Spleen (tissue), 11 donors: ENCODE measurements around the gene PALLD. TPM values are rescaled to one million over a fixed set of nuclear protein-coding genes. Genes with fewer than 3 reads are reported as not detected.

Experiments used
- DNase-seq: peaks from one replicate; pipeline ENCODE4 v3.0.0-alpha.2; 2020
- H3K27ac ChIP-seq, 8 donors: fragments of 200-600 bp; sonication (generic) in 7 of 8; 1 replicate in 4 of 8; 2 replicates in 4 of 8; pipeline versions ENCODE4 v1.5.0 to v1.8.0; 2016 to 2021; ENCODE audit warnings: inconsistent platforms in 4 of 8, mild to moderate bottlenecking in 4 of 8, moderate library complexity in 1 of 8
- H3K27me3 ChIP-seq, 7 donors: fragments of 200-600 bp; sonication (generic) in 6 of 7; replicated peaks in 1 of 7; 1 replicate in 4 of 7; 2 replicates in 3 of 7; pipeline versions ENCODE4 v1.5.0 to v1.8.0; 2016 to 2021; ENCODE audit warnings: inconsistent platforms in 3 of 7, mild to moderate bottlenecking in 1 of 7
- H3K36me3 ChIP-seq, 6 donors: fragments of 200-600 bp; sonication (generic) in 5 of 6; 1 replicate in 4 of 6; 2 replicates in 2 of 6; pipeline versions ENCODE4 v1.5.0 to v1.8.0; 2016 to 2021; ENCODE audit warnings: inconsistent platforms in 2 of 6
- H3K4me1 ChIP-seq, 6 donors: fragments of 200-600 bp; sonication (generic) in 5 of 6; 1 replicate in 3 of 6; 2 replicates in 3 of 6; pipeline versions ENCODE4 v1.5.0 to v1.8.0; 2016 to 2021; ENCODE audit warnings: inconsistent platforms in 3 of 6
- H3K4me3 ChIP-seq, 8 donors: fragments of 200-600 bp; sonication (generic) in 7 of 8; 1 replicate in 4 of 8; 2 replicates in 4 of 8; pipeline versions ENCODE4 v1.5.0 to v1.8.0; 2016 to 2021; ENCODE audit warnings: inconsistent platforms in 4 of 8, mild to moderate bottlenecking in 4 of 8, moderate library complexity in 2 of 8
- H3K9me3 ChIP-seq, 8 donors: fragments of 200-600 bp; sonication (generic) in 7 of 8; 1 replicate in 4 of 8; 2 replicates in 4 of 8; pipeline versions ENCODE4 v1.5.0 to v1.8.0; 2016 to 2021; ENCODE audit warnings: inconsistent platforms in 4 of 8
- CTCF ChIP-seq, 11 experiments: fragments of 200-600 bp in 7 of 11; fragments of 450-650 bp in 4 of 11; sonication (generic) in 4 of 11; IDR thresholded peaks in 8 of 11; conservative IDR thresholded peaks in 3 of 11; 1 replicate in 7 of 11; 2 replicates in 4 of 11; pipeline versions ENCODE4 v1.4.0 to v1.8.0; 2016 to 2021; ENCODE audit warnings: antibody characterized with exemption in 11 of 11, inconsistent platforms in 4 of 11, mild to moderate bottlenecking in 1 of 11
- POLR2A ChIP-seq, 3 donors: fragments of 450-650 bp; IDR thresholded peaks; one replicate each; pipeline ENCODE4 v1.5.1; 2017; ENCODE audit warnings: antibody characterized with exemption in 3 of 3, mild to moderate bottlenecking in 1 of 3
- POLR2AphosphoS5 ChIP-seq, 3 donors: sonication (generic); formaldehyde crosslinking; IDR thresholded peaks; one replicate each; pipeline ENCODE4 v1.5.1; 2017; ENCODE audit warnings: antibody characterized with exemption in 3 of 3
- WGBS, 5 donors: extraction: QIAGEN DNeasy Blood & Tissue Kit in 3 of 5; methylation state at CpG; one replicate each; pipeline versions ENCODE4 v1.1.5 to v1.1.7; 2013 to 2018; 5-methylcytosine and 5-hydroxymethylcytosine counted together
- intact Hi-C: fragments of 100-400 bp; cut with DNase I; formaldehyde crosslinking; loops from one replicate; pipeline ENCODE4 v1.15.0; 2023; ENCODE audit warnings: low total_unique reads
- polyA plus RNA-seq, 3 donors: library from polyadenylated mRNA; stranded (reverse); fragments of 200-250 nt; gene quantifications; one replicate each; pipeline ENCODE4 v1.2.1, GENCODE V29; 2013
- total RNA-seq, 7 donors: library from RNA; depleted of rRNA in 3 of 7; stranded (reverse); fragments of >200 nt in 3 of 7; fragmentation: NEBNext Ultra II Directional in 4 of 7; extraction: Animal tissue kit (Norgen Biotek cat#: 25700) in 4 of 7; gene quantifications; one replicate each; pipeline versions ENCODE4 v1.1.0 to v1.2.1, GENCODE V29; 2016 to 2021
- donor health status: healthy with polysubstance abuse.
- donor health status: DM: no; HTN: no; CAD: no; lungs with moderate emphysema.
- donor health status: DM: no; HTN: no; CAD: no.
- donor health status: Bipolar disorder and iron deficiency.
- donor health status: healthy.
- donor health status: DM: no; HTN: no; CAD: no.
- donor health status: DM: yes; HTN: yes; CAD: no.

PALLD gene
- total and polyA plus RNA-seq, 10 donors: 24.3 to 228 (median 142) TPM

- TF ChIP-seq CTCF (IDR thresholded peaks at IDR 0.05 in 8 of 11, conservative IDR thresholded peaks at IDR 0.05 in 3 of 11): no peak
- TF ChIP-seq POLR2A (IDR thresholded peaks at IDR 0.05): no peak
- TF ChIP-seq POLR2AphosphoS5 (IDR thresholded peaks at IDR 0.05): no peak
- Histone ChIP-seq H3K27ac (peak overlapping the region in 2 of 8 donors; percentile 11 to 28), H3K27me3 (no peaks in the 10 kb centered on the region), H3K36me3 (no peaks in the 10 kb centered on the region), H3K4me1 (peaks cover 0 to 10% (median 0%) of the 10 kb centered on the region in 6 donors), H3K4me3 (no peak overlapping the region), H3K9me3 (peaks cover 0 to 19% (median 13%) of the 10 kb centered on the region in 8 donors)
- intact Hi-C loops: no loop called here
- no peak for DNase-seq
- 64 to 87% (median 76%) methylated on average over 12 of the region's 12 CpGs for WGBS, 5 donors
Observed at GRCh38 chr4:168773388-168774195, 276.7 kb downstream of the PALLD start.

DNA sequence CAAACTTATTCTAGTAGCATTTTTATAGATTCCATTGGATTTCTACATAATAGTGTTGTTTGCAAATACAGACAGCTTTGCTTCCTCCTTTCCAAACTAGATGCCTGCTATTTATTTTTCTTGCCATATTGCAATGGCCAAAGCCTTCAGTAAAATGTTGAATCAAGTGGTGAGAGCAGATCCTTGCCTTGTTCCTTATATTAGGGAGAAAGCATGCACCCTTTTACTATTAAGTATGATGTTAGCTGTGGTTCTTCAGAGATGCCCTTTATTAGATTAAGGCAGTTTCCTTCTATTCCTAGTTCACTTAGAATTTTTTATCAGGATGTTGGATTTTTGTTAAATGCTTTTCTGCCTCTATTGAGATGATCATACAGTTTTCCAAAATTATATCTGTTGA lies 279.5 kb downstream of the PALLD start:
- intact Hi-C loops: no loop called here
- Histone ChIP-seq H3K36me3 (no peaks in the 10 kb centered on the region), H3K27ac (no peak overlapping the region), H3K4me3 (no peak overlapping the region), H3K4me1 (peaks cover 0 to 5% (median 0%) of the 10 kb centered on the region in 6 donors), H3K27me3 (no peaks in the 10 kb centered on the region), H3K9me3 (peaks cover 0 to 19% (median 13%) of the 10 kb centered on the region in 8 donors)
- DNase-seq: no peak
- TF ChIP-seq CTCF (IDR thresholded peaks at IDR 0.05 in 8 of 11, conservative IDR thresholded peaks at IDR 0.05 in 3 of 11) (no peak), POLR2A (IDR thresholded peaks at IDR 0.05) (no peak), POLR2AphosphoS5 (IDR thresholded peaks at IDR 0.05) (no peak)

DNA sequence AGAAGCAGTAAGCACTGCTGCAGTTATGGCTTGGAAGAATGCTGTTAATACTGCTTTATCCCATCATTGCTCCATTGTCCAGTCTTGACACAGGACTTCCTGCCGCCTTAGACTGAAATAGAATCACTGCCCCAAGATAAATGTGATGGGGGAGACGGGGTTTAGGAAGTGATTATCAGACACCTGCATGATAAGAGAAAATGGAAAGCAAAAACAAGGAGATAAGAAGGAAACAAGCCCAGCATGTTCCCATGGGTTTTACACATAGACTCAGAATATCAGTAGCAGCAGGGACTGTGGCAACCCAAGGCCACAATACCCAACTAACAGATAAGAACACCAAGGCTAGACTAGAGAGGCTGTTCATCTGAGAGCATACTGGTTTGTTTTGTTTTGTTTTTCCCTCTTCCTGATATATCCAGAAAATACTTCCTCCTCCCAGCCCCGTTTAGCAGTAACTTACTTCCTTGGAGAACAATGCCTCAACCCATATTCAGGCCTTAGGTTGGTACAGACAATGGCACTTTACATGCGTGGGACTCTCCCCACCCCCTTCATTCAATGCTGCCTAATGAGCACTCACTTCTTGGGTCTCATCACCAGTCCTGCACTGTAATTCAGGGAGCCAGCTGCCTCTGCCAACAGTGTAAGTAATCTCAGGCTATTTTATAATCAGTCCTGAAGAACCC lies 280.6 kb downstream of the PALLD start:
- H3K4me1 ChIP-seq: peaks cover 0 to 5% (median 0%) of the 10 kb centered on the region in 6 donors
- H3K36me3 ChIP-seq: no peaks in the 10 kb centered on the region
- intact Hi-C loops: no loop called here
- 43 to 72% (median 68%) methylated on average over 4 of the region's 4 CpGs for WGBS, 5 donors
- DNase-seq: no peak
- no peak overlapping the region for H3K4me3 ChIP-seq
- H3K27me3 ChIP-seq: no peaks in the 10 kb centered on the region
- peak overlapping the region in 3 of 8 donors; percentile 12 to 45 (median 22) for H3K27ac ChIP-seq
- peaks cover 0 to 19% (median 13%) of the 10 kb centered on the region in 8 donors for H3K9me3 ChIP-seq
- TF ChIP-seq CTCF (IDR thresholded peaks at IDR 0.05 in 8 of 11, conservative IDR thresholded peaks at IDR 0.05 in 3 of 11) (no peak), POLR2AphosphoS5 (IDR thresholded peaks at IDR 0.05) (no peak), POLR2A (IDR thresholded peaks at IDR 0.05) (no peak)

- peaks cover 0 to 10% (median 5%) of the 10 kb centered on the region in 8 donors for H3K9me3 ChIP-seq
- DNase-seq: no peak
- H3K27ac ChIP-seq: no peak overlapping the region
- no peak for TF ChIP-seq POLR2AphosphoS5 (IDR thresholded peaks at IDR 0.05)
- TF ChIP-seq POLR2A (IDR thresholded peaks at IDR 0.05): no peak
- no peak for TF ChIP-seq CTCF (IDR thresholded peaks at IDR 0.05 in 8 of 11, conservative IDR thresholded peaks at IDR 0.05 in 3 of 11)
- no peaks in the 10 kb centered on the region for H3K27me3 ChIP-seq
- no peak overlapping the region for H3K4me3 ChIP-seq
- no peaks in the 10 kb centered on the region for H3K36me3 ChIP-seq
- H3K4me1 ChIP-seq: no peaks in the 10 kb centered on the region
- WGBS, 5 donors: 67 to 91% (median 68%) methylated on average over 4 of the region's 4 CpGs
- intact Hi-C loops: no loop called here
Observed at GRCh38 chr4:168781341-168781740, 284.5 kb downstream of the PALLD start.
